AG08396 (cell line): ENCODE data around the gene CTBP2.
A peak's percentile ranks its signal among the peaks of the same experiment; 100 is the strongest.

Experiments
- DNase-seq: peaks from one replicate; pipeline ENCODE4 v3.0.0; 2012; ENCODE audit warnings: low spot score, mixed read lengths

CTBP2 gene

DNA sequence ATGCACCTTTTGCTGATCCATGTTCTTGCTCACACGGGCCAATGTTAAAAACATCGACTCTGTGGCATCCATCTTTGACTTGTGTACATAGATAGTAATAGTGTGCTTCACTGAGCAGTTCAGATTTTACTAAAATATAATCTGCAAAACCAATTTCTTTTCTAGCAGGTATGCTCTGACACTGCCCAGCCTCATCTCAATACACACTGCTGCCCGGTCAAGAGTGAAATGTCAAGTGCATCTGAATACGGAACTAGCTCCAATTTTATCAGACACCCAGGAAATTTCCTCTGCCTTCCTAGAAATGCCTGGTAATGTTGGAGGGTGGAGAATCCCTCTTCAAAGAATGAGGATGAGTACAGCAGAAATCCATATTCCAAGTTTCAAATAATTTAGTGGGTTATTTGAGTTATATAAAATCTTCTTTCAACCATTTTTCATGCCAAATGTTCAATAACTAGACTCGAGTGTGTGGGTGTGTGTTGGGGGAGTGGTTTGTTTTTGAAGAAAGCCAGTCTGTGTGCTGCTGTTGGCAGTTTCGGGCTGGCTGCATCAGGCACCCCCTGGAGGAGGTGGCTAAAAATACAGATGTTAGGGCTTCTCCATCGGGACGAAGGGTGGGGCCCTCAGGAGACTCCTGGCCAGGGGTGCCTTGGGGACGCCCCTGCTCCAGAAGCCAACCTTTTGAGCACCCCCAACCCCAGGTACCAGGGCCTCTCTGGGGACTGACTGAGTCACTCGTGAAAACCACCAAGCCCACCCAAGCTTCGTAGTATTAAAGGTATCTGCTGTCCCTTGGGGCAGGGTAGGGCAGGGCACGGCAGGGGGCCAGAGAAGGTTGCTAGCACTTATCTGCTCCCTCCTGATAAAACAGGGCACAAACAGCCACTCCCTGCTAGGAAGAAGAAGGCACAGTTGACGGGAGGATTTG is 15.4 kb downstream of the CTBP2 start:
- peak; percentile 70 for DNase-seq

DNA sequence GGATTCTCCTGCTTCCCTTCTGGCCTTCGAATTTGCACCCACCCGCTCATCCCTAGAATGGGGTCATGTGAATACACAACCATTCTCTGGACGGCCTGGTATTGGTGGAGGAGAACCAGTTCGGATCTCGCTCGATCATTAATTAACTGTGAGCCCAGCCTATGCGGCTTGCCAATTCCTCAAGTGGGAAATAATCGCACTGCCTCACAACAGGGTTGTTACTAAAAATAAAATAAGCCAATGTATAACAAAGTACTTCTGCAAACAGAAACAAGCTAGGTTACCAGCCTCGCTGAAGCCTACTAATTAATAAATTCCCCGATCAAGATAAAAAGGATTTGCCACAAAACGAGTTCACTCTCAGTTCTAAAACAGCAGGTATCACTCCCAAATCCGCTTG is 16.2 kb downstream of the CTBP2 start:
- no peak for DNase-seq

DNA sequence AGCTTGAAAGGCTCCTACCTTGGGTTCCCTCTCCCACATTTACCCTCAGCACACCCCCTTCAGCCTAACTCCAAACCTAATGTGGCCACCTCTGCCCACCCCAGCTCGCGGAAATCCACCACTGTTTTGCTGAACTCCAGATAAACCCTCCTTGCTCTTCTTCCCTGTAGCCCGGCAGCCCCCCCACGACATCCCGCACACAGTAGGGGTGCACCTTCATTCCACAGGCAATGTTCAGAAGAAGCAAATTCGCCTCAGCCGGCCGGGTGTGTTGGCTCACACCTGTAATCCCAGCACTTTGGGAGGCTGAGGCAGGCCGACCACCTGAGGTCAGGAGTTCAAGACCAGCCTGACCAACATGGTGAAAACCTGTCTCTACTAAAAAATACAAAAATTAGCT is 17.4 kb downstream of the CTBP2 start:
- DNase-seq: no peak

DNA sequence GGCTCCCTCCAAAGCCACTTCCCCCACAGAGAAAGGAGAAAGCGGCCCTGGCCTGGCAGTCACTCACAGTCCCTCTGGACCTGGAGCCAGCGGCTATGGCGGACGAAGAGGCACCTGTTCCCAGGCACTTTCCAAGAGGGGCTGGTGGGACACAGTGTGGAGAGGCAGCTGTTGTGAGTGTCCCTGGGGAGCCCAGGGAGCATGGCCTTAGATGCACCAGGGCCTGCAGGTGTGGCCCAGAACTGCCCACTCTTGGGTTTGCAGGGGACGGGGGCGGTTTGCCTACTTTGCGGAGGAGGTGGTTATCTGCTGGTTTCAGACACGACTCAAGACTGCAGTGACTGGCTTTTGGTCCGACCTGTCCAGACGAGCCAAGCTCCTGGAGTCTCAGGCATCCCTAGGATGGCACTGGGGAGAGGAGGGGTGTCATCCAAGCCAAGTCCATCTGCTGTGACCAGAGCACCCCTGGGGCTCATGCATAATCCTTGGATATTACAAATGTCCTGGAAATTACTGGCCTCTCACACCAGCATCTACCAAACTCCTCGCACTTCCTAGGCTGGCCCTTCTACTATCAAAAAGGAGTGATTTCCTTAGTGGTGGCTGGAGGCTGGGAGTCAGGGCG is 18.4 kb downstream of the CTBP2 start:
- DNase-seq: no peak

DNA sequence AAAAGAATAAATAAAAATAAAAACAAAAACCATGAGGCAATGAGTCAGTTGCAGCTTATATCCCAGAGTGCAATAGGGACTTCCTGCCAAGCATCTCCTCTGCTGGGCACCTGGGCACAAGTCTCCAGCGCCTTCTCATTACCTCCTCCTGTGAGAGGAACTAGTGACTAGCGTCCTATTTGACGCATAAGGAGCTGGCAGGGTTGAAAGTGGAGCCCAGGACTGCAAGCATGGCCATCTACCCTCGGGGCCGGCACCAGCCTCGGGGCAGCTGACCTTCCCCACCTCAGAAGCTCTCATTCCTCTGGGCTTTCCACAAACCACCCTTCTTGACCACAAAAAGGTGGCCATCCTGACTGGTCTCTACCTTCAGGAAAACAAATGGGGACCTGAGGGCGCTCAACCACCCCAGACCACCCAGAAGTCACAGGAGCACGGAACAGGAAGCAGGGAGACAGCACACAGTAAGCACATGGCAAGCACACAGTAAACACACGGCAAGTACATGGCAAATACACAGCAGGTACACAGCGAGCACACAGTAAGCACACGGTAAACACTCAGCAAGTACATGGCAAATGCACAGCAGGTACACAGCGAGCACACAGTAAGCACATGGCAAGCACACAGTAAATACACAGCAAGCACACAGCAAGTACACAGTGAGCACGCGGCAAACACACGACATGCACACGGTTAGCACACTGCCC is 19.1 kb downstream of the CTBP2 start:
- DNase-seq: no peak

DNA sequence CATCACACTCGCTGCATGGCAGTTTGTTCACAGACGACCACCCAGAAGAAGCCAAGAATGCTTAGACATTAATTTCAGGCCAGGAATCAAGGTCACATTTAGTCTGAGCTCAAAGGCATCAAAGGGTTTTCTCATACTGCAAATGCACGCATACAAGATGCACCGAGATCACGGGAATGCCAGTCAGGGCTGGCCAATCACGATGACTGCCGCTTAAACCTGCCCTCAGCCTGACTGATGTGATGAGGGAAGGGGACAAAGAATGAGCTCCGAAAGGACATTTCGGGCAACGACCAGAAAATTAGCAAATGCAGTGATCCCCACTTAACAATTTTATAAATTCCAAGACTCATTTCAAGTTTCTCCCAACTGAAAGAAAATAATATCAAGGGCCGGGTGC is 20.2 kb downstream of the CTBP2 start:
- DNase-seq: no peak

DNA sequence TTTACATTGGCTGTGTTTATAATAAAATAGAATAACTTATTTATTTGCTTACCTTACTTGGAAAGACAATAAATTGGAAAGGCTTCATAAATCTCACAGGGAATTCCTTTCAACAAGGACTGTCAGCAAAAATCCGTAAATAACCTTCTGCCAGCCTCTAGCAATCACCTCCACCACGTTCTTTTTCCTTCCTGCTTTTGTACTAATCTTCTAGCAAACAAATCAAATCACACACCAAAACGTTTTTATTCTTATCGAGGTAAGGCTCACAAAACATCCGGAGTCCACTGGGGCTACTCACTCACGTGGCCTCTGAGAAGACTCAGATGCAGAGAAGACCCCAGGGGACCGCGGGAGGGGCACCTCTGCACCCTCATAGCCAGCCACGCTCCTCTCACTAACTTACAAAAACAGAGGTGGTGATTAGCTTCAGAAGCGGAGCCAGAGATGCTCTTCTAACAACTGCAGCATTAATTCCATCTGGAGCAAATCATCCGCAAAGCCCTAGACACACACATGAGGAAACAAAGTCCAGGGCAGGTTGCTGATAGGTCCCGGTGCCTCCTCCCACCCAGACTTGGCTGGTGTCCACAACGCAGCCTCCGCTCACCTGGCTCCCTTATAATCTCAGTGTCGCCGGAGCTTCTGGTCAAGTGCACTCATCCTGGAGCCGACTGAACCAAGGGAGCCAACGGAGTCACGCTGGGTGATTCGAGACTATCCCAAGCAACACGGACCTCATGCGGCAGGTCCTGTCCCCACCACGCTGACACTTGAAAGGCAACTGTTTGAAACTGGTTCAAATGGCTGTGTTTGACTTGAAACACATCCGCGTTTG is 22.5 kb downstream of the CTBP2 start:
- no peak for DNase-seq

DNA sequence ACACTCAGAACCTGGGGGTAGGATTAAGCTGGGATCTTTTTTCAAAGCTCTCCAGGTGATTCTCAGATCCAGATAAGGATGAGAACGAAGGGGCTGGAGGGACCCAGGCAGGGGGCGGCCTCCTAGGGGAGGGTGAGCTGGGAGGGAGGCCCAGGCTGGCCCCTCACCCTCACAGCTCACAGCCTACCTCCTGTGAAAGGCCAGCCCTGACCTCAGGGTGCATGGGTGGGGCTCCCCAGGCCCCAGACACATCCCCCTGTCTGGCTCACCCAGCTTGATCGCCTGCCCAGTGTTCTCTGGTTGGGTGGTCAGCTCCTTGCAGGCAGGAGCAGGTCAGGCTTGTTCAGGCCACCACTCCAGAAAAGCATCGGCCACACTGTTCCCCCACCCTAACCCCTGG is 24.3 kb downstream of the CTBP2 start:
- DNase-seq: no peak

DNA sequence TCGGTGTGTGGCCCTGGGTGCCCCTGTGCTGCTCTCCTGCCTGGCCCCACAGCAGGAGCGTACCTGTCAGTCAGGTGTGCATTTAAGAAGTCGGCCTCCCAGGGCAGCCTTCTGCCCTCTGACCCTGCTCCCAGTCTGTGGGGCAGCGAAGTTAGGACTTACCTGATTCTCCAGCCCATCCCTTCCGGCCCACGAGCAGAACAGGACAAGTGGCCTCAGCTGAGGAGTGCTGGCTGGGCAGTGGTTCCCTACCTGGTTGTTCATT is 24.7 kb downstream of the CTBP2 start:
- no peak for DNase-seq

DNA sequence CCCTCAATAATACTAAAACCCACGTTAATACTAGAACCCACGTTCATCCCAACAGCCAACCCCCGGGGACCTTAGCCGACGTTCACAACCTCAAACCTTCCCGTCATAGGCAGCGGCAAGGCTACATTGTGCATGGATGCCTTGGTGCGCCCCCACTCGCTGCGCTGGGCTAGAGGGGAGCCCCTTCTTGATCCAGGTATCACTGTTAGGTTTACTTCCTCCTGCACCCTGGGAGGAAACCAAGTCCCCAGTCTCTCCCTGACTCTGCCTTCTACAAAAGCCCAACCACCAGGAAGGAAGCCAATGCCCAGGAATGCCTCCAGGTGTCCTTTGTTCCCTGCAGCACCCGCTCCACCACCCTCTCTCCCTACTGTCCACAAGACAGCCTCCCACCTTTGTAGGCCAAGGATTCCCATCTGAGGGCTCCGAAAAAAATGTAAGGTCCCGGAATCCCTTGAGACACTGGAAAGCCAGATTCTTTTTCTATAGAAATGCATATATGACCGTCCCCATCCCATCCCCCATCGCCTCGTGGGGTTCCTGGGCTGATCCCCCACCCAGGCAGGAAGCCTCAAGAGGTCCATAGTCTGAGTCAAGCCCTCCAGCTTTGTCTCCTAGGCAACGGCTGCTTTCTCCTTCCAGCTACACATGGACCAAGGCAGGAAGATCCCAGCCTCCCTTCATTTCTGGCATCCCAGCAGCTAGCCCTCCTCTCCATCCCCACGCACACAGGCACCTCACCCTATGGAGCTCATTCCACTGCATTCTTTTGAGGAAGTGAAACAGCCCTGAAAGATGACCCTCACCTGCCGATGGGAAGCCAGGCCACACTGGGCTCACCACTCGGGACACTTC is 25.2 kb downstream of the CTBP2 start:
- DNase-seq: no peak

DNA sequence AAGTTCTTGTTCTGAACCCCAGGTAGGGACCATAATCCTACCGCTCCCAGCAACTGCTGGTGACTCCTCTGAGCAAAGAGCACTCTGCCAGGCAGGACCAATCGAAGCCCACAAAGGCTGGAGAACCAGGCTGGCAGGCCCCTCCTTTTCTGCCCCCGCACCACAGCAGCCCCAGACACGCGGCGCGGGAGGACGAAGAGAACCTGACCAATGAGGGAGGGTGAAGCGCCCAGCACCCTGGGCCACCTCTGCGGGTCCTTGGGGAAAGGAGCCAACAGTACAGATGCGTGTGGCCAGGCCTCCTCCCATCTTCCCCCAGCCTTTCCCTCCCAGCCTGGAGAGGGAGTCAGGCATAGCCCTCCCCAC is 25.9 kb downstream of the CTBP2 start:
- no peak for DNase-seq

DNA sequence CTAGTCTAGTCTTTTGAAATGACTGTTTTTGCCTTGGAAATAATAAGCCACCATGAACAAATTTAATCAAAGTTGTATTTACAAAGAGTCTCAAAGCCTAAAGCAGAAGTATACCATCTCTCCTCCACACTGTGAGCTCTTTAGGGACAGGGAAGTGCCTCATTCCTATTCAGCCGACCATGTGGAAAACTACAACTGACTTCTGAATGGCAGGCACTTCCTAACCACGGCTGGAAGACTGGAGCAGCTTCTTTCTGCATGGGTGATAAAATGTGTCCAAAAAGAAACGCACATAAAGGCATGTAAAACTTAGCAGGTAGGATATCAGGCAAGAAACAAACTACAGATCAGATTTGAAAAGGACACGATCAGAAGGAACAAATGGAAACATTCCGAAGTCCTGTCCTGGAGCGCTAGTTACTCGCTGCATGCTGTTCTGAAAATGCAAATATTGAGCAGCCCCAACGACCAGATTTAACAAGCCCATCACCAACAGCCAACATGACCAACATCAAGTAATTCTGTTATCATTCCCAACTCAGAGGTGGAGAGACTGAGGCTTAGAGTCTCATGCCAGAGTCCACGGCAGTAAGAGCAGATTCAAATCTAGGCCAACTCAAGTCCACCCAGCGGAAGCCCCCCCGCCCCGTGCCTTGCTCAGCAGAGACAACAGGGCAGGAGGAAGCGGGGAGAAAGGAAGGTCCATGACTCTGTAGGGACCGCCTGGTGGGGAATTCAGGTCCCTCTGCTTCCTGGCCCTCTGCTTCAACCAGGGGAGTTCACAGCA is 26.5 kb downstream of the CTBP2 start:
- no peak for DNase-seq

DNA sequence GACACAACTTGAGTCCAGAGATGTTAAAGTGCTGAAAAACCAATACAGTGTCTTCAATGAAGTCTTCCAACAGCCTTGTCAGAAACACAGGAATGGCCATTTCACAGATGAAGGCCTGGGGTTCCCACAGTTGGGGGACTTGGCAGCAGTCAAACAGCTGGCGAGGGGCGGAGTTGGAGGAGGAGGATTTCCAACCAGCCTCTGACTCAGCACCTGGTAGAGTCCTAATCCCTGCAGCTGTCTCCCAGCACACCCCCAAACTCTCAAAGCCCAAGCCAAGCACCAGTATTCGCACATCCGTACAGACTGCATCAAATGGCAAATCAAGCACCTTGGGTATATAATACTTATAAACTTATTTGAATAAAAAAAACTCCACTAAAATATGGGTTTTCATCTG is 28.0 kb downstream of the CTBP2 start:
- no peak for DNase-seq

DNA sequence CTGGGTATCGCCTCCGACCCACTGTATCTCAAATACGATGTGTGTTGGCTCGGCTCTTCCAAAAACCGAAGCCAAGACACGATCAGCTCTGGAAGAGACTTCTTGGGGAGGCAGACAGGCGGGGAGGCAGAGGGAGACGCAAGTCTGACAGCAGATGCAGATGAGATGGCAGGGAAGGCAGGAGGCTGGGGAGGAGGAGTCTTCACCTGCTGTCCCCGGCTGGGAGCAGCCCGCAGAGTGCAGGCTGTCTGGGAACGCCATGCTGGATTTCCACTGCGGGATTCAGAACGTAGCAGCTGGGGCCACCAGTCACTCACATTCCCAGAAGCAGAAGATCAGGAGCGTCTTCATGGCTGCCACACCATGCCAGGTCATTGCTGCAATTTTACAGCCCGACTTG is 29.4 kb downstream of the CTBP2 start:
- DNase-seq: no peak

DNA sequence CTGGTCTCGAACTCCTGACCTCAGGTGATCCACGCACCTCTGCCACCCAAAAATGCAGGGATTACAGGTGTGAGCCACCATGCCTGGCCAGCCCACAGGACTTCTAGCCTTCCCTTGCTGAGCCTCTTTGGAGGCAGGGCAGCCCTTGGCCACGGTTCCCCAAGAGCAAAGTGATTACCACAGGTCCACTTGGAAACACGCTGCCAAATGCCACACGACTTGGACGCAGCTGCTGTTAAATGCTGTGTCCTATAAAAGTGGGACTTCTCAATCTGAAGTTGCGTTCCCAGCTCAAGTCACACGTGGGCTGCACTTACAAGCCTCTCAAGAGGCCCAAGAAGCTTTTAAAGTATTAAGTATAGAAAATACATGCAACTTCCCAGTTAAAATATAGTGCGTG is 30.1 kb downstream of the CTBP2 start:
- no peak for DNase-seq

DNA sequence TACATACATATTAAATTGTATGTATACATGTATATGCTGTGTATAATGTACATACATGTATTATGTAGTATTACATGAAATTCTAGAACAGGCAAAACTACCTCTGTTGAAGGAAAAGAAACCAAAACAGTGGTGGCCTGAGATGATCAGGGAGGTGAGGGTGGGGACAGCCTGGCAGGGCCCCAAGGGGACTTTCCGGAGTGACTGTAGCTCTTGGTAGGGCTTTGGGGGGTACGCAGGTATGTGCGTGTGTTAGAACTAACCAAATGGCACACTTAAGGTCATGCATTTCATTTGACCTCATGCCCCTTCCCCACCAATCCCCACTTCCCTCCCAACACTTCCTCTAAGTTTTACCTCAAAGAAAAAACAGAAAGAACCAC is 31.3 kb downstream of the CTBP2 start:
- no peak for DNase-seq

DNA sequence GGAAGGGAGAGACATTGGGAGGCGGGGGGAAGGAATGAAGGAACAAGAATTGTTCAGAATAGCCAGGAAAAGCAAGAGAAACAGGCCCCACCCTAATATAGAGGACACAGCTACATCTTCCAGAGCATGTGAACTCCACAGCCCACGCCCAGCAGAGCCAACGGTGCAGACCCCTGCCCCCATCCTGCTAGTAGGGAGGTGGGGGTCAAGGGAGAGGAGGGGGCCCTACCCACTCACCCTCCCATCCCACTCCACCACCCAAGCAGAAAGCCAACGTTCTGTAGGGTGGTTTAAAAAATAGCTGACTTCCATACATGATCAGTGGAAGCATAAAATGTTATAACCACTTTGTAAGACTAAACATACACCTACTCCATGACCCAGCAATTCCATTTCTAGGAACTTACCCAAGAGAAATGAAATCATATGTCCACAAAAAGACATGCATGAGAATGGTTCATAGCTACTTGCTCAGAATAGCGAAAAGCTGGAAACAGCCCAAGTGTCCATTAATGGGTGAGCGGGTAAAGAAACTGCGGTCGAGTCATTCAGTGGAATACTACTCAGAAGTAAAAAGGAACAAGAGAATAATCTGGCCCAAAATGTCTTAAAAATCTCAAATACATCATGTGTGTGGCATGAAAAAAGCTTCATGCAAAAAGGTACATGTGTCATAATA is 31.8 kb downstream of the CTBP2 start:
- no peak for DNase-seq

DNA sequence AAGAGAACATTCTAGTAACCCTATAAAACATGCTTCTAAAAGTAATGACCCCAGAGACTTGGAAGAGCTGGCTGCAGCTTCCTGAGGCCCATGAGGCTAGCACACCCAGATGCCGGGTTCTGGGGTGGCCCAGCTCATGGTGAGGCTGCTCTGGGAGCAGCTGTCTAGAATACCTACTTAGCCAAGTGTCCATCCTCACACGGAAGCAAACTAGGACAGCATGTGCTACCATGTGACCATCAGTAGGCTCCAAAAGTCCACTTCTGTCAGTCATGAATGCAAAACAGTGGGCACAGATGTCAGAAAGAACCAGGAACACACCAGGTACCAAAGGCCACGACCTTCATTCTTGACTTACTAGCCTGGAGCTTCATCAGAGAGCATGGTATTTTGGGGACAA is 32.4 kb downstream of the CTBP2 start:
- no peak for DNase-seq

DNA sequence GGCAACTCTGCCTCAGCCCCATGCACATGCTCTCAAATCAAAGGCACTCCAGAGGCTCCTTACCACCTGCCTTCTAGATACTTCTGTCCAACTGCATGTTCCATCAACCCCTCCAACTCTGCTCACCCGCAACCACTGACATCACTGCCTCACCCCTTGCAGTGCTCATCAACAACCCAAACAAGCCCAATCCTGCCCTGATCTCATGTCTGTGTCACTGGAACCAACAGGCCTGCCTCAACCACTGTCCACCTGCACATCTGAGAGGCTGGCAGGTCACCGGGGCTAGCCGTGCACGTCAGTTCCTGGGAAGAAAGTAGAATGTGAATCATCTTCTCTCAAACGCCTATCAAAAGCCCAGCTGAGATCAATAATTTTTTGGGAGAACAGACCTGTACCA is 33.3 kb downstream of the CTBP2 start:
- DNase-seq: no peak
